Activated CD8-positive, alpha-beta memory T cell treated with anti-CD3 and anti-CD28 coated beads for 1 hour (primary cell): ENCODE data around the gene IER5L.

Experiments used
- DNase-seq, 2 donors: peaks; one replicate each; pipeline ENCODE4 v3.0.0-alpha.2; 2020; ENCODE audit warnings: low read depth in 1 of 2; ENCODE audit errors: extremely low read depth in 1 of 2

Gene IER5L

DNA sequence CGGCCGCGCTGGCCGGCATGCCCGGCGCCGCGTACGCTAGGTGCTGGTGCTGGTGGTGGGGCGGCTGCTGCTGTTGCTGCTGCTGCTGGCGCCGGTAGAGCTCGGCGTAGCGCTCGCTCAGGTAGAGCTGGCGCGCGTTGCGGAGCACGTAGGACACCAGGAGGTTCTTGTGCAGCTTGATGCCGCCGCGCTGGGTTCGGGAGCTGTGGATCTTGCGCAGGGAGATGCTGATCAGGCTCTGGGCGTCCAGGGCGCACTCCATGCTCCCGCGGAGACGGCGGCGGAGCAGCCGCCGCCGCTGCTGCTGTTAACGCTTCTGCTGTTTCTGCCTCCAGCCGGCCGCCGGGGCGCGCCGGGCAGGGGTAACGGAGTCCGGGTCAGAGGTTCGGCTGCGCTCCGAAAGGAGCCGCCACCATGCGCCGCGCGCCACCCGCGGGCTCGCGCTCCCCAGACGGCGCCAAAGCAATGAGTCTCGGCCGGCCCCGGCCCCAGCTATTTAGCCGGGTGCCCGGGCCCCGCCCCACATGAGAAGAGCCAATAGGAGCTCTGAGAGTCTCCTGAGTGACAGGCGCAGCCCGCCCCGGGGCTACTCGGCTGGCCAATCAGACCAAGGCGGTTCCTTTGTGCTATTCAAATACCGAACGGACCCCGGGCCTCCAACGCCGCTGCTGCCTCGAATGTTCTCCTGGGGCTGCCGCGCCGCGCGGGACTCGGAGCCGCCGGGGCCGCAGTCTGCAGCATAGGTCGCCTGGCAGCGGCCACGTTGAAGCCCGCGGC lies at the start of gene IER5L:
Gene IER5L, minus strand, starts transcription at position 471 of the 777 bp plus-strand sequence. Its CDS starts 209 bp downstream, at position 262.
- peak; percentile 83 to 89 for DNase-seq

DNA sequence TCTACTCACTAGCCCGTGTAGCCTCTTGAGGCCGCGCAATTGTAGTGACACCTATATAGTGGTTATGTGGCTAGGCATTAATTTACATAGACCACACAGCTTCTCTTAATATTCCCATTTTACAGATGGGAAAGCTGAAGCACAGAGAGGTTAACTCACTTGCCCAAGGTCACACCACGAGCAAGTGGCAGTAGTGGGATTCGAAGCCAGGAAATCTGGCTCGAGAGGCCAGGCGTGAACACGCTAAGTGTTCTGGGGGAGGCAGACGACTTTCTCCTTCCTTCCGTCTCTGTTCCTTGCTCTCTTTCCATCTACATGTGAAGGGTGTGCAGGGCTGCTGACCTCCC lies 49.8 kb upstream of the IER5L start:
- DNase-seq = no peak

DNA sequence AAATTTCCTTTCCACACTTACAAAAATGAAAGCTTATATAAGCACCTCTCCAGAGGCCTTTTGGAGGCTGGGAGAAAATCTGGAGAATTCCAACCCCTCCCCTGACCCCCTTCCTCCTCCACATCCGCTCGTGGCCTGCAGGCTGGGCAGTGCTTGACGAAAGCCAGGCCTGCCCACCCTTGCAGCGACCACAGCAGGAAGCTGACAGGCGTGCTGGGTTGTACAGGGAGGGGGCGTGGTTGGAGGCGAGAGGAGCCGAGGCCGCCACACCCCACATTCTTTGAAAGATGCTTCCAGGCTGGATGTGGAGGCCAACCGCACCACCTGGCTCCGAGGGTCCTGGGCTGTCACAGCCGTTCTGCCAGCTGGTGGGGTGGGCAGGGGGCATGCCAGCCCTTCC lies 47.8 kb upstream of the IER5L start:
- DNase-seq = peak in 1 of 2 donors; percentile 17

DNA sequence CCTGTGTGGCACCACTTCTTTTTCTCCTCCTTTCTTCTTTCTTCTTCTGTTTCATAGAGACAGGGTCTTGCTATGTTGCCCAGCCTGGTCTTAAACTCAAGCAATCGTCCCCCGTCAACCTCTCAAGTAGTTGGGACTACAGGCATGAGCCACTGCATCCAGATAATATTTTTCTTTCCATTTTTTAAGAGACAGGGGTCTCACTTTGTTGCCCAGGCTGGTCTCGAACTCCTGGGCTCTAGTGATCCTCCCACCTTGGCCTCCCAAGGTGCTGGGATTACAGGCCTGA lies 47.4 kb upstream of the IER5L start:
- DNase-seq = no peak

DNA sequence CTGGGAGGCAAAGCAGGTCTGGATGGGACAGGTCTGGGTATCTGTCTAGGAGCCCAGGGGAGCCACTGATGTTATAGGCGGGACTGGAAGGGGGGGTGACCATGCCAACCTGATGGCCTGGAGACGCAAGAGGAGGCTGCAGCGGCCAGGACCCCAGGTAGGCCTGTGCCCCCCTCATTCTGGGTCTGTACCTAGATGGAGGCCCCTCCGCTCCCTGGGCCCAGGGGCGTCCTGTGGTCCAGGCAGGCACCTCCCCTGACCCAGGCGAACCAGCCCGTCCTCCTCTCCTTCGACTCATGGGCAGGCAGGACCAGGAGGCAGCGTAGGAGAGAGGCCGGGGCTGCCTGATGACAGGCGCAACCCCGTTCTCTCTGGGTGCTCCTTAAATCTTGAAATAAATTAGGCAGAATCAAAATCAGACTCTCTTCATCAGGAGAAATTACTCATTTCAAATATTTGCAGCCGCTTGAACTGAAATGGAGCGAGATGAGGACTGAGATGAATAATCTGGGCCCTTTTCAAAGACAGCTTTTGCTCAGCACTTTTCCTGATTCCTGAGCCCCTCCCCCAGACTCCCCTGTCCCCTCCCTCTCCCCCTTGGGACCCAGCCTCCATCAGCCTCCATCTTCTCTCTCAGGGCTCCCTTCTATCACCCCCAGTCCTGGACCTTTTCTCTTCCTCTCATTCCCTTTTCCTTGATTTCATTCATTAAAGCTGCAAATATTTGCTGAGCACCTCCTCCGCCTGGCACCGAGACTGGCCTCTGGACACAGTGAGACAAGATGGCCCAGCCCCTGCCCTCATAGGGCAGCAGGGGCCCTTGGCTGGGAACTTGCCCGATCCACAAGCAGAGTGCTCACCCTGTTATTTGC lies 46.8 kb upstream of the IER5L start:
- DNase-seq = no peak

DNA sequence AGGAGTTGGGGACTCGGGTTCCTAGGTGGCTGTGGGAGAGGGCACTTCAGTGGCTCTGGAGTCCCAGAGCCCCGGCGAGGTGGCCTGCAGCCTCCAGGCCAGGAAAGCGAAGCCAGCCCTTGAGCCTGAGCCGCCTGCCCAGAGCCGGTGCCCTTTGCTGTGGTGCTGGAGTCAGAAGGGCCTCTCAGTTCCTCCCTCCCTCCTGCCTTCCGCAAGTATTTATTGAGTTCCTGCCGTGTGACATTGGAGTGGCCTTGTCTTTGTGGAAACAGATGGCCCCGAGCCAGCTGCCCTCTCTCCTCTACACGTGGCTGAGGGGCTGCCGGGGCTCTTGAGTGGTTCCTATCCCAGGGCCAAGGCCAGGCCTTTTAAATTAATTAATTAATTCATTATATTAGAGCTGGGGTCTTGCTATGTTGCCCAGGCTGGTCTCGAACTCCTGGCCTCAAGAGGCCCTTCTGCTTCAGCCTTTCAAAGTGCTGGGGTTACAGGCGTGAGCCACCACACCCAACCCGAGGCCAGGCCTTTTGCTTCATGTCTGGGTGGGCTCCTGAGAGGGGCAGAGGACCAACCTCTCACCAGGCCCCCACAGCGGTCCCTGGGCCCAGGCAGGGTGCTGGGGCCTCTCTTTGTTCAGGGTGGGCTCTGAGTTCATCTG lies 45.6 kb upstream of the IER5L start:
- no peak for DNase-seq

DNA sequence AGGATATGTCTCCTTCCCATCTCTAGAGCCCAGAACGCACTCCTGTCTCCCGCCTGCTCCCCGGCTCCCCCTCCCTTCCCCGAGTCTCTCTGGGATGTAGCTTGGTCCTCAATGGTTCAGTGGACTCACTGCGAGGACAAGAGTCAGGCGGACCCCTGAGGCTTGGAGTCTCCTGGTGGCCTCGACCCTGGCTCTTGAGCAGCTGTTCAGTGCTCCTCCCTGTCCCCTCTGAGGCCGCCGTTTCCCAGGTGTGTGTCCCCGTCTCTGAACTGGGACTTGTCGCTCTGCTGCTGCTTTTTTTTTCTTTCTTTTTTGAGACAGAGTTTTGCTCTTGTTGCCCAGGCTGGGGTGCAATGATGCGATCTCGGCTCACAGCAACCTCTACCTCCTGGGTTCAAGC lies 44.8 kb upstream of the IER5L start:
- no peak for DNase-seq

DNA sequence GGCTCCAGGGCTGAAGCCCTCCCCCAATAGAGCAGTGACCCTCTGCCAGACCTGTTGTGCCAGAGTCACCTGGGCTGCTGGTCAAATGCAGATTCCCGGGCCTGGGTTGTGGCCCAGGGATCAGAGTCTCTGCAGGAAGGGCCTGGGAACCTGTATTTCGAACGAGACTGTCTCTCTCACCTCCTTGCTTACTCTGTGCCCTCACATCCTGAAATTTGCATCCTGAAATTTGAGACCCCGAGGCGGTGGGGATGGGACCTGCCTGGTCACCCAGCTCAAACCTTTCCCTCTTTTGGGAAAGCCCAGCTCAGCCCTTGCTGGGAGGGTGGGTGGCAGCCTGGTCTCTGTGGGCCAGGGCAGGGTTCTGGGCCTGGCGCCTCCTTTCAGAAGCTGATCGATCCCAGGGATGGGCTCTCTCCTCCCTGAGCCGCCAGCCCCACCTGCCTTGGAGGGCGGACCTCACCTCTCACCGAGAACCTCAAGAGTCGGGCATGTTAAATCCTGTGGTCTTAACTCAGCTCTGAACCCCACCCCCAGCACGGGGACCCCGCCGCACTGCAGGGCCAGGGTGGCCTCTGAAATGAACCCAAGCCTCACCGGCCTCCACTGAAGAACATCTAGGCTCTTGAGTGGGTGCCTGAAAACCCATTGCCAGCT lies 44.0 kb upstream of the IER5L start:
- no peak for DNase-seq

DNA sequence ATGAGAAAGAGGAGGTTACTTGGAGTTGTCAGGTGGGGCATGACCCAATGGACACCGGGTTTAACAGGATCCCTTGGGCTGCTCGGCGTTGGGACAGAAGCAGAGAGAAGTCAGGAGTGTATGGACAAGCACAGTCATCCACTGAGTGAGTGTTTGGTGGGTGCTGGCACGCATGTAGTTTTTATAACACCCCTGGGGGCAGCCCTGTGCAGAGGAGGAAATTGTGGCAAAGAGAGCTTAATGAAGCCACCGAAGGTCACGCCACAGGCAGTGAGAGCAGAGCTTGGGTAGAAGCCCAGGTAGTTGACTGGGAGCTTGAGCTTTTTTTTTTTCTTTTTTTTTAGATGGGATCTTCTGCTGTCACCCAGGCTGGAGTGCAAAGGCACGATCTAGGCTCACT lies 43.2 kb upstream of the IER5L start:
- no peak for DNase-seq

DNA sequence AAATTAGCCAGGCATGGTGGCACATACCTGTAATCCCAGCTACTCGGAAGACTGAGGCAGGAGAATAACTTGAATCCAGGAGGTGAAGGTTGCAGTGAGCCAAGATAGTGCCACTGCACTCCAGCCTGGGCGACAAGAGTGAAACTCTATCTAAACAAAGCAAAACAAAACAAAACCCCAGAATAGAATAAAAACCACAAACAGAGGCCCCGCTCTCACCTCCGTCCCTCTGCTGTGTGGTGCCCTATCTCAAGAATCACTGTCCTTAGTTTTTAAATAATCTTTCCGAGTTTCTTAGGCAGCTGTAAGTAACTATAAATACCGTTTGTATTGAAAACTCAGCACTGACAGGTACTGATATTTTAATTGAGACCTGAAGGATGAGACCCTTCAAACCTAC lies 42.7 kb upstream of the IER5L start:
- no peak for DNase-seq

DNA sequence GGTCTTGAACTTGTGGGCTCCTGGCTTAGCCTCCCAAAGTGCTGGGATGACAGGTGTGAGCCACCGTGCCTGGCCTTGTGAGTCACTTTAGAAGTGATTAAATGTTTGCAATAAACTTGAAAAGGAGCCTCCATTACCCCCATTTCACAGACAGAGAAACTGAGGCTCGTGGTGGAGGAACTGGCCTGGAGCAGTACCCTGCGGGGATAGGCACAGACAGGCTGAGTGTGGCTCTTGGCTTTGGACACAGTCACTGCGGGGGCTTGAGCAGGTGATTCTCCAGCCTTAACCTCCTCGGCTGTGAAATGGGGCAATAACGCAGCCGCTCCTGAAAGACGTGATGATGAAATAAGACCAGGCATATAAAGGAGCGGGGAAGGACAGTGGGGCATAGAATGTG lies 40.9 kb upstream of the IER5L start:
- DNase-seq = no peak

DNA sequence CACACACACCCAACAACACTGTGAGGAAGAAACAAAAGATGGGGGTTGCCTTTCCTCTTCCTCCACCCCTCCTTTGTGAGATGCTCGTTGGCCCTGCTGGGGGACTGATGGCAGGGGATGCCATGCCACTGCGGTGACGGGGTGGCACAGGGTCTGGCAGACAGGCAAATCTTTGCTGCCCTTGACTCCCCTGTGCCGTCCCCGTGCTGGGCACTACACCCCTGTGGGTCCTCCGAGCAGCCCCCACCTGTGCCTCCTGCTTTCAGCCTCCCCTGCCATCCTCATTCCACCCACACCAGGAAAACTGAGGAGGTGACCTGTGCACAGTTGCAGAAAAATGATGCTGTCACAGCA lies 40.2 kb upstream of the IER5L start:
- no peak for DNase-seq

DNA sequence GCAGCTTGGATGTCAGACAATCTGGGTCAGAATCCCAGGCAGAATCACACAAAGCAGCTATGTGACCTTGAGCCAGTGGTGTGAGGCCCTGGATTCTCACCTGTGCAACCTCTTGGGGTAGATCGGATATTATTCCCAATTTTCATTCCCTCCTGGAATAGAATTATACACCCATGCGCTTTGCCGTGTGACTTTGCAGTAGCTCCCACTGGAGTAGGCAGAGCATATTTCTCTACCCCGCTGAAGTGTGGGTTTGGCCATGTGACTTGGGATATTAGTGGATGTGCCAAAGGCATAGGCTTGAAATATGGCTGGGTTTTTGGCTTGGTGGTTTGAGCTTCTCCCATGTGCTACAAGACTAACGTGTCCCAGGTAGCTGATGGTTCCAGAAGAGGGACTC lies 35.5 kb upstream of the IER5L start:
- no peak for DNase-seq

DNA sequence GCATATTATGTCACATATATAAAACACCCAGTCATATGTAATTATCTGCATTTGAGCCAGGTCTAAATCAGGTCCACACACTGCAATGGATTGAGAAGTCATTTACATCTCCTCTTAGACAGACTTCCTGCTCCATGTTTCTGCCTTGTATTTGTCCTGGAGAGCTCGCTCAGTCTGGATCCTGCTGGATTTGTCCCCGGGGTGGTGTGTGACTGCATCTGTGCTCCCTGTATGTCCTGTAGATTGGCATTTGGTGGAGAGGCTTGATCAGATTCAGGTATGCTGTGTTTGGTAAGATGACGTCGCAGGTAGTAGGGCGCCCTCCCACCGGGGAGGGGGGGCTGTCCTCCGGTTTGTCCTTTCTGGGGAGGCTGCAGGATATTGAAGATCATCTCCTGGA lies 33.6 kb upstream of the IER5L start:
- no peak for DNase-seq

DNA sequence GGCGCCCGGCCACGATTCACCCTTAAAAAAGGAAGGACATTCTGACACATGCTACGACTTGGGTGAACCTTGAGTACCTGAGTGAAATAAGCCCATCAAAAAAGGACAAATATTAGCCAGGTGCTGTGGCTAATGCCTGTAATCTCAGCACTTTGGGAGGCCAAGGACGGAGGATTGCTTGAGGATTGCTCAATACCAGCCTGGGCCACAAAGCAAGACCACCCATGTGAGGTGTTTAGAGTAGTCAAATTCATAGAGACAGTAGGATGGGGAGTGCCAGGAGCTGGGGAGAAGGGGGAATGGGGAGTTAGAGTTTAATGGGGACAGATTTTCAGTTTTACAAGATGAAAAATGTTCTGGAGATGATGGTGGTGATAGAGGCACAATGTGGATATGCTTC lies 32.1 kb upstream of the IER5L start:
- DNase-seq = no peak

DNA sequence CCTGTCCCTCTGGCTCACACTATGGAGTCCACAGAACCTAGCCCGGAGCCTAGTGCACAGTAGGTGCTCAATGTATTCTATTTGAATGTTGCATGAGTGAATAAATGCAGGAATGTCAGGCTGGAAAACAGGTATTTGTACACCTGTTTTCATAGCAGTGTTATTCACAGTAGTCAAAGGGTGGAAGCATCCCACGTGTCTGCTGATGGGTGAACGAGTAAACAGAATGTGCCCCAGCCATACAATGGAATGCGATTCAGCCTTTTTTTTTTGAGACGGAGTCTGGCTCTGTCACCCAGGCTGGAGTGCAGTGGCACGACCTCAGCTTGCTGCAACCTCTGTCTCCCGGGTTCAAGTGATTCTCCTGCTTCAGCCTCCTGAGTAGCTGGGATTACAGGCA lies 31.5 kb upstream of the IER5L start:
- no peak for DNase-seq

DNA sequence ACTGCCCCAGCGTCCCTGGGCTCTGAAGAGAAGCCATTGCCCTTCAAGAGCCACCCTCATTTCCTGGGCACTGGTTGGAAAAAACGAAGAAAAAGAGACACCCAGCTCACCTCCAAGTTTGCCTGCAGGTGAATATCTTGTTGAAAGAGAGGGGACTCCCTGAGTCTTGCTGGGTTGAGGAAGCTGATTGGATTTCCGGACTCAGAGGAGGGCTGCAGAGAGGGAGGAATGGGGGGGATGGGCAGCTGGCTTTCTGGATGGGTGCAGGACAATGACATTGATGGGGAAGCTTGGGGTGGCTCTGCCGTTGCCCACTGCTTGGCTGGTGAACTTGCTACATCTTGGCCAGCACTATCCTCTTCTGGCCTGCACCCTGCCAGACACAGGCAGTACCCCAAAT lies 31.0 kb upstream of the IER5L start:
- no peak for DNase-seq

DNA sequence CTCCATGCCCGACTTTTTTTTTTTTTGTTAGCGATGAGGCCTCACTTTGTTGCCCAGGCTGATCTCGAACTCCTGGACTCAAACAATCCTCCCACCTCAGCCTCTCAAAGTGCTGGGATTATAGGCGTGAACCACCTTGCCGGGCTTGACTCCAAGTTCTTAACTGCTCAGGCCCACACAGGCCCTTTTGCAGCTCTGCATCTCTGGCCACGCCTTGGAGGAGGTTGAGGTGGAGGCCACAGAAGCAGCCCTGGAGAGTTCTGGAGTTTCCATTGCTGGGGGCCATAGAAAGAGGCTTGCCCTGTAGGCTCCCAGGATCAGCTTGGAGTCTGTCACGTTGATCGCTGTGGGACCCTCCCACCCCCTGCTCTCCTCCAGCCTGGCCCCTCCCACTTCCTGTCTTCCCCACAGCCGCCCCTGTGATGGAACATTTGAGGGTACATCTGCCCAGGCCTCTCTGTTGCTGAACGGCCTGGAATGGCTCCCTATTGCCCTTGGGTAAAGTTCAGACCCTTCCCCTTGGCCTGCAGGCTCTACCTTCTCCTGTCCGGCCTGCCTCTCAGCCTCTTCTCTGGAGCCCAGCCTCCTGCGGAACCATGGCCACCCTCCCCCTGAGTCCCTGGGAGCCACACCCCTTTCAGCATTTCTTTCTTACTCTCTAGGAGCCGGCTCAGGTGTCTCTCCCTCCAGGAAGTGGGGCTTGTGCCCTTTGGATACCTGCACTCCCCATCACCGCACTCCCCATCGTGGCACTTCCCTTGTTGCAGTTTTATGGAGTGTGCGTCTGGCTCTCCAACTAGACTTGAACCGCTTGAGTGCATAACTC lies 30.4 kb upstream of the IER5L start:
- DNase-seq = peak; percentile 21 to 48

DNA sequence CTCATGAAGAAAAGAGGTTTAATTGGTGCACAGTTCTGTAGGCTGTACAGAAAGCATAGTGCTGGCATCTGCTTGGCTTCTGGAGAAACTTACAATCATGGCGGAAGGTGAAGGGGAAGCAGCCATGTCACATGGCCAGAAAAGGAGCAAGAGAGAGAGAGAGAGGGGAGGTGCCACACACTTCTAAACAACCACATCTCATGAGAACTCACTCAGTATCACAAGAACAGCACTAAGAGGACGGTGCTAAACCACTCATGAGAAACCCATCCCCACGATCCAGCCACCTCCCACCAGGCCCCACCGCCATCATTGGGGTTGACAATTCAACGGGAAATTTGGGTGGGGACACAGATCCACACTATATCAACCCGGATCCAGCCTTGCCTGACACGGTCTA lies 28.8 kb upstream of the IER5L start:
- no peak for DNase-seq

DNA sequence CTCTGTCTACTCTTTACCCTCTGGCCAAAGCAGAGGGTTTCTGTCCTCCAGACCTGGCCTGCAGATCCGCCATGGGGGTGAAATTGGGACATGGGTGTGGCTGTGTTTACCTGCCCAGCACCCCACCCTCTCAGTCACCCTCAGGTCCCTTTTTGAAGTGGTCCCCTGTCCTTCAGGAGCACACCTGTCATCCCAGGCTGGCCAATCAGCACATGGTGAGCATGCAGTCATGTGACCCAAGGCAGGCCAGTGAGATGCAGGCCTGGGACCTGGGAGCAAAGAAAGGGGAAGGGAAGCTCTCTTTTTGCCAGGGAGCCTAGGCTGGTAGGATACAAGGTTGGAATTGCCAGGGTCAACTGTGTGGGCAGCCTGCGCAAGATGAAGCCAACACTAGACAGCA lies 28.3 kb upstream of the IER5L start:
- no peak for DNase-seq

DNA sequence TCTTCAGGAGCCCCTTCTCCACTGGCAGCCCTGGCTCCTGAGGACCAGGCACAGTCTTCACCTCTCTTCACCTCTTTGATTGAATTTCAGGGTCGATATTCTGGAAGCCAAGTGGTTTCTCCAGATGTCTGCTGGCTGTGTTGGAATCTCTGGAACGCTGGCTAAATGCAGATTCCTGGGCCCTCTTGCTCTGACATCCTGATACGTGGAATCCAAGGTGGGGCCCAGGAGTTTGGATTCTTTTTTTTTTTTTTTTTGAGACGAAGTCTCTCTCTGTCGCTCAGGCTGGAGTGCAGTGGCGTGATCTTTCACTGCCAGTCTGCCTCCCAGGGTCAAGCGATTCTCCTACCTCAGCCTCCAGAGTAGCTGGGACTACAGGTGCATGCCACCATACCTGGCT lies 26.8 kb upstream of the IER5L start:
- no peak for DNase-seq
